Right lung (tissue), 5 donors: ENCODE measurements around the gene PLAAT3. TPM values are rescaled to one million over a fixed set of nuclear protein-coding genes. Genes with fewer than 3 reads are reported as not detected.
"Not testable (repeated sequence)": the region's sequence is repeated elsewhere in the genome, so short reads cannot be mapped to it uniquely, and the experiment has no call there.

ENCODE experiments used
- DNase-seq, 2 donors: peaks; one replicate each; pipeline ENCODE4 v3.0.0-alpha.2; 2013
- polyA plus RNA-seq, 5 donors: library from polyadenylated mRNA; unstranded; fragments of 120-200 nt; gene quantifications; one replicate each; pipeline versions ENCODE4 v1.2.1 to v1.2.3, GENCODE V29; 2013; ENCODE audit warnings: inconsistent platforms in 1 of 5, low replicate concordance in 1 of 5; ENCODE audit not compliant: insufficient read length in 5 of 5, insufficient read depth in 1 of 5

The PLAAT3 gene
- polyA plus RNA-seq, 5 donors, result 6.8 to 12.9 (median 8.9) TPM

- DNase-seq, result no peak
Observed at GRCh38 chr11:63610604-63611394, 3.4 kb downstream of the PLAAT3 start.

GRCh38 chr11:63609971-63610580 lies 4.2 kb downstream of the PLAAT3 start:
- DNase-seq, result no peak

- no peak for DNase-seq
Observed at GRCh38 chr11:63609536-63609935, 4.7 kb downstream of the PLAAT3 start.

GRCh38 chr11:63608353-63609345 lies 5.6 kb downstream of the PLAAT3 start:
- no peak for DNase-seq

- DNase-seq, result no peak
Observed at GRCh38 chr11:63603180-63603518, 11.1 kb downstream of the PLAAT3 start.

- peak; percentile 13 to 16 for DNase-seq
Observed at GRCh38 chr11:63602290-63603179, 11.7 kb downstream of the PLAAT3 start.

GRCh38 chr11:63599211-63600122 lies 14.8 kb downstream of the PLAAT3 start:
- no peak for DNase-seq

- no peak for DNase-seq
Observed at GRCh38 chr11:63598556-63598955, 15.7 kb downstream of the PLAAT3 start.

GRCh38 chr11:63595296-63595695 lies 18.9 kb downstream of the PLAAT3 start:
- no peak for DNase-seq

GRCh38 chr11:63592975-63593395 lies 21.2 kb downstream of the PLAAT3 start:
- DNase-seq, result no peak

- no peak for DNase-seq
Observed at GRCh38 chr11:63590024-63590788, 24.0 kb downstream of the PLAAT3 start.

GRCh38 chr11:63589000-63589399 lies 25.2 kb downstream of the PLAAT3 start:
- no peak for DNase-seq

- DNase-seq, result no peak
Observed at GRCh38 chr11:63586451-63587166, 27.6 kb downstream of the PLAAT3 start.

- DNase-seq, result no peak
Observed at GRCh38 chr11:63583357-63583677, 30.9 kb downstream of the PLAAT3 start.

GRCh38 chr11:63581224-63581623 lies 33.0 kb downstream of the PLAAT3 start:
- DNase-seq, result not testable (repeated sequence)

GRCh38 chr11:63578882-63579281 lies 35.4 kb downstream of the PLAAT3 start:
- not testable (repeated sequence) for DNase-seq

- no peak for DNase-seq
Observed at GRCh38 chr11:63574856-63575602, 39.2 kb downstream of the PLAAT3 start.
